Adipose tissue (tissue), 3 donors: ENCODE measurements around the gene OR11G2. TPM values are rescaled to one million over a fixed set of nuclear protein-coding genes. Genes with fewer than 3 reads are reported as not detected.
"Not testable (repeated sequence)": the region's sequence is repeated elsewhere in the genome, so short reads cannot be mapped to it uniquely, and the experiment has no call there.

Source experiments
- H3K27ac ChIP-seq: one replicate; pipeline ENCODE4 v1.5.1; 2013; ENCODE audit warnings: low read depth, low read length
- WGBS, 3 donors: extraction: QIAGEN DNeasy Blood & Tissue Kit; methylation state at CpG; one replicate each; pipeline ENCODE4 v1.1.7; 2013; 5-methylcytosine and 5-hydroxymethylcytosine counted together
- polyA plus RNA-seq, 3 donors: library from polyadenylated mRNA; stranded (reverse); fragments of 200-250 nt; gene quantifications; one replicate each; pipeline ENCODE4 v1.2.3, GENCODE V29; 2013
- donor health status: healthy with polysubstance abuse.
- donor health status: Bipolar disorder and iron deficiency.
- donor health status: healthy.

The OR11G2 gene
- polyA plus RNA-seq, 3 donors: not detected

GRCh38 chr14:20212406-20212805 lies 21.7 kb downstream of the OR11G2 start:
- WGBS, 3 donors: 89 to 92% methylated on average over 7 to 16 of the region's 28 CpGs; no CpG with 5 or more reads in 1 of the 3 donors
- not testable (repeated sequence) for H3K27ac ChIP-seq

GRCh38 chr14:20215196-20215595 lies 24.5 kb downstream of the OR11G2 start:
- H3K27ac ChIP-seq: no peak overlapping the region
- 58 to 82% (median 59%) methylated on average over 2 of the region's 2 CpGs for WGBS, 3 donors

- 44 to 47% (median 46%) methylated on average over 4 of the region's 4 CpGs for WGBS, 3 donors
- no peak overlapping the region for H3K27ac ChIP-seq
Measured at GRCh38 chr14:20219033-20219432, 28.3 kb downstream of the OR11G2 start.

GRCh38 chr14:20223410-20223809 lies 32.7 kb downstream of the OR11G2 start, which contains the start of gene OR11H6:
Gene OR11H6, plus strand, starts transcription at chr14:20223710. Its CDS starts 0 bp downstream, at chr14:20223710.
- H3K27ac ChIP-seq: no peak within 1 kb of the TSS
- 26 to 43% (median 29%) methylated on average over 2 of the region's 2 CpGs for WGBS, 3 donors

- no peak within 1 kb of the TSS for H3K27ac ChIP-seq
- WGBS, 3 donors: 38 to 83% (median 68%) methylated on average over 1 of the region's 1 CpG
Measured at GRCh38 chr14:20228681-20229080, 38.0 kb downstream of the OR11G2 start, which contains the start of gene OR11H7. Gene OR11H7, plus strand, starts transcription at chr14:20228981.

- H3K27ac ChIP-seq: not testable (repeated sequence)
- WGBS, 3 donors: 74 to 93% (median 89%) methylated on average over 3 to 4 of the region's 4 CpGs
Measured at GRCh38 chr14:20235415-20235814, 44.7 kb downstream of the OR11G2 start.

GRCh38 chr14:20247646-20248246 lies 57.0 kb downstream of the OR11G2 start:
- H3K27ac ChIP-seq: no peak overlapping the region
- 61 to 72% (median 67%) methylated on average over 3 of the region's 3 CpGs for WGBS, 3 donors

Other genes with a start within 250 kb of the OR11G2 start
- not detected for gene OR4K15, start 215.3 kb upstream of the OR11G2 start, polyA plus RNA-seq
- gene OR4Q2, start 188.7 kb upstream of the OR11G2 start, polyA plus RNA-seq: not detected
- gene OR4K14, start 171.6 kb upstream of the OR11G2 start, polyA plus RNA-seq: not detected
- gene OR4K13, start 154.9 kb upstream of the OR11G2 start, polyA plus RNA-seq: not detected
- not detected for gene OR4L1, start 130.9 kb upstream of the OR11G2 start, polyA plus RNA-seq
- not detected for gene OR4K17, start 80.2 kb upstream of the OR11G2 start, polyA plus RNA-seq
- not detected for gene OR4N5, start 52.1 kb upstream of the OR11G2 start, polyA plus RNA-seq
- not detected for gene OR11H6, start 32.8 kb downstream of the OR11G2 start, polyA plus RNA-seq
- not detected for gene OR11H7, start 38.1 kb downstream of the OR11G2 start, polyA plus RNA-seq
- not detected for gene OR11H4, start 48.4 kb downstream of the OR11G2 start, polyA plus RNA-seq
- 10 to 100 TPM in 1 of 3 donors, 1 to 10 TPM in 2; 3.7 to 10.1 (median 5.0) TPM for gene TTC5, start 115.1 kb downstream of the OR11G2 start, polyA plus RNA-seq
- 10 to 100 TPM; 27.7 to 59.4 (median 40.7) TPM for gene CCNB1IP1, start 142.4 kb downstream of the OR11G2 start, polyA plus RNA-seq
- gene PARP2, start 152.7 kb downstream of the OR11G2 start, polyA plus RNA-seq: 10 to 100 TPM in 2 of 3 donors, 1 to 10 TPM in 1; 8.7 to 16.9 (median 11.0) TPM
- 10 to 100 TPM in 2 of 3 donors, 1 to 10 TPM in 1; 5.4 to 16.2 (median 14.6) TPM for gene TEP1, start 222.6 kb downstream of the OR11G2 start, polyA plus RNA-seq
- gene KLHL33, start 245.3 kb downstream of the OR11G2 start, polyA plus RNA-seq: 1 to 10 TPM in 1 of 3 donors, under 1 TPM in 2; 0.09 to 1.6 (median 0.27) TPM